ENCODE data around the gene USF2. TPM values are rescaled to one million over a fixed set of nuclear protein-coding genes. Genes with fewer than 3 reads are reported as not detected.
"Not testable (repeated sequence)": the region's sequence is repeated elsewhere in the genome, so short reads cannot be mapped to it uniquely, and the experiment has no call there.

Gene USF2
- polyA plus RNA-seq, 2 of the 4 experiments (the other 2 are of a cell fraction), result 118 to 141 TPM

DNA sequence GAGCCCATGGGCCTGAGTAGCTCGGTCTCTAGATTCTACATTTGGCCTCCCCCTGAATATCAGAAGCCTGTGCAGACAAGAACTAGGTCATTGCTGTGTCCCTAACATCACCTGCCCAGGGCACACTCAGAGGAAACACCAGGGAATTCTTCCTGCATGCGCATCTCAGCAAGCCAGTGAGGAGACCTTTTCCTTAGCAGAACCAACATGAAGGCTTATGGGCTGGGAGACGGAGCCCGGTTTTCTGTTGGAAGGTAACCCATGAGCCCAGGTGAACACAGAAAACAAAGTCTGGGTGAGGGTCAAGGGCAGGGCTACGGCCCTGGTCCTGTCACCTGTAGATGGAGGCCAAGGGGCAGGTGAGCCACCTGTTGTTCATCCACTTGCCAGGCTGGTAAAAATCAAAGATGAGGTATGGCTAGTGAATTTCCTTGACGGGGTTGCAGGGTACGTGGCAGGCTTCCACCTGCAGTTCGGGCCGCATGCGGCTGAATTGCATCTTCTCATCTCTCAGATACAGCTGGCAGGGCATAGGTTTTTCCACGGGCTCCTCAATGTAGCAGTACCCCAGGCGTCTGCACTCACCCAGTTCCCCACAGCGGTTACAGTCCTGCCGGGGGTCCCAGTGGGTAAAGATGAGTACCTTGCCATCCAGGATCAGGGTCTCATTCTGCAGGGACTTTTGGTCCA, 36.7 kb upstream of the USF2 start:
- H3K4me2 ChIP-seq, result no peak overlapping the region
- H3K4me3 ChIP-seq, result no peak overlapping the region
- H3K9me3 ChIP-seq, result peaks cover 33% of the 10 kb centered on the region
- POLR2A ChIA-PET, result no interaction called here
- TF ChIP-seq, protein P1, sequence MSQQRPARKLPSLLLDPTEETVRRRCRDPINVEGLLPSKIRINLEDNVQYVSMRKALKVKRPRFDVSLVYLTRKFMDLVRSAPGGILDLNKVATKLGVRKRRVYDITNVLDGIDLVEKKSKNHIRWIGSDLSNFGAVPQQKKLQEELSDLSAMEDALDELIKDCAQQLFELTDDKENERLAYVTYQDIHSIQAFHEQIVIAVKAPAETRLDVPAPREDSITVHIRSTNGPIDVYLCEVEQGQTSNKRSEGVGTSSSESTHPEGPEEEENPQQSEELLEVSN (IDR thresholded peaks at IDR 0.05; ENCODE audit: borderline replicate concordance, low read depth), result no peak
- no peak for TF ChIP-seq ESRRA (IDR thresholded peaks at IDR 0.05; ENCODE audit: borderline replicate concordance, low read length)
- H3K27ac ChIP-seq, result no peak overlapping the region
- no peak for ATAC-seq
- CTCF ChIA-PET, result interaction anchor here (0.6 to 1.1 kb wide), 3 partner anchors 13 to 50 kb away, joined by 3 to 5 read pairs (median 4); no protein-coding TSS in a partner anchor
- no peak for FAIRE-seq
- 37% methylated on average over 14 of the region's 14 CpGs for WGBS (ENCODE audit: missing lambda C conversion rate)
- H3K4me1 ChIP-seq, result no peaks in the 10 kb centered on the region
- DNase-seq (ENCODE audit: low read depth in 1 of 2, low spot score in 1 of 2), result no peak

DNA sequence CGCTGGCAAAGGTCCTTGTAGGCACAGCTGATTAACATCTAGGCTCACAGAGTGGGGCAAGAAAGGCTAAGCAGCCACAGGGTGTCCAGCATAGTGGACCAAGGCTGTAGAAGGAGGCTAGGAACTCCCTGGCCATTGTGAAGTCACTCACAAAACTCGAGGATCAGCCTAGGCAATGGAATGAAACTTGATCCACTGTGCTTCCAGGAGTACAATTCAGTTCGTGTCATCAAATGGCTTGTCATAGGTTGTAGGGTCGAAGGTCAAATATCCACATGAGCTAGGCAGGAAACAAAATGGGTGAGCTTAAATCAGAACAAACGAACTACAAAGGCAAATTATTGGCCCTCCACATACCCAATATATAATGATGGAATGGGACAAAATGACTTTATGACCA, 35.9 kb upstream of the USF2 start:
- CTCF ChIA-PET, result interaction anchor here (0.6 to 1.1 kb wide), 4 partner anchors 12 to 169 kb away, joined by 3 to 5 read pairs (median 4); no protein-coding TSS in a partner anchor
- no peak for ATAC-seq

DNA sequence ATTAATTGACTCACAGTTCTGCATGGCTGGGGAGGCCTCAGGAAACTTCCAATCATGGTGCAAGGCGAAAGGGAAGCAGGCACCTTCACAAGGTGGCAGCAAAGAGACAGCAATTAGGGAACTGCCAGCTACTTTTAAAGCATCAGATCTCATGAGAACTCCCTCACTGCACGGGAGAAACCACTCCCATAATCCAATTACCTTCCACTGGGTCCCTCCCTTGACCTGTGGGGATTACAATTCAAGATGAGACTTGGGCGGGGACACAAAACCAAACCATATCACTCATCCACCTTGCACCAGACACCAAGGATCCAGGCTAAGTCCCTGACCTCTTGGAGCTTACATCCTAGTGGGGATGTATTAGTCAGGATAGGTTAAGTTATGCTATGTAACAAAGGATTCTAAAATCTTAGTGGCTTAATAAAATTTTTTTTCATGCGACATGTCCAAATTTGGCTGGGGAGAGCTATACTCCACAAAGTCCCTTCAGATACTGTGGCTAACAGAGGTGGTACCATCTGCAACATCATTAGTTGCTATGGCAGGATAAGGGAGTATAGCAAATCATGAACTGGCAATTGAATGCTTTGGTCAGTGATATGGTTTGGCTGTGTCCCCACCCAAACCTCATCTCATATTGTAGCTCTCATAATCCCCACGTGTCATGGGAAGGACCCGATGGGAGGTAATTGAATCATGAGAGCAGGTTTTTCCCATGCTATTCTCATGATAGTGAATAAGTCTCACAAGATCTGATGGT, 31.9 kb upstream of the USF2 start:
- H3K27ac ChIP-seq, result no peak overlapping the region
- TF ChIP-seq RFX5 (IDR thresholded peaks at IDR 0.05) (peak; percentile 91), MAZ (IDR thresholded peaks at IDR 0.05; ENCODE audit: borderline replicate concordance, low read depth, low read length) (no peak)
- H3K4me1 ChIP-seq, result no peaks in the 10 kb centered on the region
- no peak for DNase-seq (ENCODE audit: low read depth in 1 of 2, low spot score in 1 of 2)
- no peak overlapping the region for H3K4me3 ChIP-seq
- 45% methylated on average over 6 of the region's 6 CpGs for WGBS (ENCODE audit: missing lambda C conversion rate)
- no peak overlapping the region for H3K4me2 ChIP-seq
- ChIA-PET CTCF (interaction anchor here (1.0 to 1.2 kb wide), 5 partner anchors 8 to 101 kb away, joined by 3 read pairs; partner anchors contain the start of genes FAM187B, LGI4 and USF2), POLR2A (no interaction called here)
- H3K9me3 ChIP-seq, result peaks cover 53% of the 10 kb centered on the region
- FAIRE-seq, result no peak
- ATAC-seq, result peak in 1 of 2 experiments; percentile 50; a peak in 1 of 6 replicates

More for the DNA sequence above, 35.9 kb upstream of the USF2 start:
- WGBS (ENCODE audit: missing lambda C conversion rate), result 3% methylated on average over 5 of the region's 5 CpGs
- H3K9me3 ChIP-seq, result peaks cover 34% of the 10 kb centered on the region
- no peak overlapping the region for H3K27ac ChIP-seq
- TF ChIP-seq EP300 (IDR thresholded peaks at IDR 0.05) (no peak), PHF8 (IDR thresholded peaks at IDR 0.05; ENCODE audit: borderline replicate concordance, low read depth) (no peak), RFX5 (IDR thresholded peaks at IDR 0.05) (no peak), MAZ (IDR thresholded peaks at IDR 0.05; ENCODE audit: borderline replicate concordance, low read depth, low read length) (no peak), MAFK (IDR thresholded peaks at IDR 0.05; ENCODE audit: partially characterized antibody) (no peak), ZC3H11A (IDR thresholded peaks at IDR 0.05) (no peak), GATA3 (IDR thresholded peaks at IDR 0.05; ENCODE audit: borderline replicate concordance) (no peak)
- TF ChIP-seq, protein P2, sequence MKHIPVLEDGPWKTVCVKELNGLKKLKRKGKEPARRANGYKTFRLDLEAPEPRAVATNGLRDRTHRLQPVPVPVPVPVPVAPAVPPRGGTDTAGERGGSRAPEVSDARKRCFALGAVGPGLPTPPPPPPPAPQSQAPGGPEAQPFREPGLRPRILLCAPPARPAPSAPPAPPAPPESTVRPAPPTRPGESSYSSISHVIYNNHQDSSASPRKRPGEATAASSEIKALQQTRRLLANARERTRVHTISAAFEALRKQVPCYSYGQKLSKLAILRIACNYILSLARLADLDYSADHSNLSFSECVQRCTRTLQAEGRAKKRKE (CRISPR knock-in tag; IDR thresholded peaks at IDR 0.05; ENCODE audit: low read depth), result no peak
- H3K4me3 ChIP-seq, result no peak overlapping the region
- POLR2A ChIA-PET, result no interaction called here
- FAIRE-seq (peak; percentile 89), DNase-seq (ENCODE audit: low read depth in 1 of 2, low spot score in 1 of 2) (no peak)
- H3K4me2 ChIP-seq, result no peak overlapping the region
- no peaks in the 10 kb centered on the region for H3K4me1 ChIP-seq

DNA sequence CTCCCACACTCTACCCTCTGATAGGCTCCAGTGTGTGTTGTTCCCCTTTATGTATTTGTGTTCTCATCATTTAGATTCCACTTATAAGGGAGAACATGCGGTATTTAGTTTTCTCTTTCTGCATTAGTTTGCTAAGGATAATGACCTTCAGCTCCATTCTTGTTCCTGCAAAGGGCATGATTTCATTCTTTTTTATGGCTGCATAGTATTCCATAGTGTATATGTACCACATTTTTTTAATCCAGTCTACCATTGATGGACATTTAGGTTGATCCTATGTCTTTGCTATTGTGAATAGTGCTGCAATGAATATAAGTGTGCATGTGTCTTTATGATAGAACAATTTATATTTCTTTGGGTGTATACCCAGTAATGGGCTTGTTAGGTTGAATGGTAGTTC, 29.2 kb upstream of the USF2 start:
- ATAC-seq; H3K4me1 ChIP-seq; DNase-seq (ENCODE audit: low read depth in 1 of 2, low spot score in 1 of 2); POLR2A ChIA-PET; H3K4me2 ChIP-seq; H3K27ac ChIP-seq; H3K4me3 ChIP-seq; CTCF ChIA-PET: not testable (repeated sequence)
- WGBS (ENCODE audit: missing lambda C conversion rate), result 0% methylated on average over 1 of the region's 1 CpG
- FAIRE-seq, result peak; percentile 98
- H3K9me3 ChIP-seq, result peaks cover 51% of the 10 kb centered on the region

DNA sequence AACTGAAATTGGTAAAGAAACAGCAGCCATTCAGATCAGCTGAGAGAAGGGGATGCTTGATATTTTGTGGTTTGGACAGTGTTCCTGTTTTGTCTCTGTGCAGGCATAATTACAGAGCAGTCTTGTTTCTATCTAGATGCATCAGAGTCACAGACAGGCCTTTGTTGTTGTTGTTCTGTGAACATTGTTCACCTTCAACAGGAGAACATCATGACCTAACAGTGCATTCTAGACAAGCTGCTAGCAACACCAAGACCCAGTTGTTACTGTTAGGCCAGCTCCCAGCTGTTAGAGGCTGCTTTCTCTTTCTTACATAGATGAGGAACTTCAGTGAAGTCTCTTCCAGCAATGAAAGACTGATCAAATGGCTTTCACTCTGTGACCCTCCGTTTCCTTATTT, 28.4 kb upstream of the USF2 start:
- no peak overlapping the region for H3K4me3 ChIP-seq
- peaks cover 47% of the 10 kb centered on the region for H3K9me3 ChIP-seq
- H3K4me1 ChIP-seq, result no peaks in the 10 kb centered on the region
- TF ChIP-seq SREBF2 (IDR thresholded peaks at IDR 0.05) (no peak), HEYL (CRISPR knock-in tag; IDR thresholded peaks at IDR 0.05) (no peak), NR3C1 (IDR thresholded peaks at IDR 0.05) (no peak)
- TF ChIP-seq, protein P3, sequence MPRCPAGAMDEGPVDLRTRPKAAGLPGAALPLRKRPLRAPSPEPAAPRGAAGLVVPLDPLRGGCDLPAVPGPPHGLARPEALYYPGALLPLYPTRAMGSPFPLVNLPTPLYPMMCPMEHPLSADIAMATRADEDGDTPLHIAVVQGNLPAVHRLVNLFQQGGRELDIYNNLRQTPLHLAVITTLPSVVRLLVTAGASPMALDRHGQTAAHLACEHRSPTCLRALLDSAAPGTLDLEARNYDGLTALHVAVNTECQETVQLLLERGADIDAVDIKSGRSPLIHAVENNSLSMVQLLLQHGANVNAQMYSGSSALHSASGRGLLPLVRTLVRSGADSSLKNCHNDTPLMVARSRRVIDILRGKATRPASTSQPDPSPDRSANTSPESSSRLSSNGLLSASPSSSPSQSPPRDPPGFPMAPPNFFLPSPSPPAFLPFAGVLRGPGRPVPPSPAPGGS (IDR thresholded peaks at IDR 0.05), result no peak
- TF ChIP-seq, protein P4, sequence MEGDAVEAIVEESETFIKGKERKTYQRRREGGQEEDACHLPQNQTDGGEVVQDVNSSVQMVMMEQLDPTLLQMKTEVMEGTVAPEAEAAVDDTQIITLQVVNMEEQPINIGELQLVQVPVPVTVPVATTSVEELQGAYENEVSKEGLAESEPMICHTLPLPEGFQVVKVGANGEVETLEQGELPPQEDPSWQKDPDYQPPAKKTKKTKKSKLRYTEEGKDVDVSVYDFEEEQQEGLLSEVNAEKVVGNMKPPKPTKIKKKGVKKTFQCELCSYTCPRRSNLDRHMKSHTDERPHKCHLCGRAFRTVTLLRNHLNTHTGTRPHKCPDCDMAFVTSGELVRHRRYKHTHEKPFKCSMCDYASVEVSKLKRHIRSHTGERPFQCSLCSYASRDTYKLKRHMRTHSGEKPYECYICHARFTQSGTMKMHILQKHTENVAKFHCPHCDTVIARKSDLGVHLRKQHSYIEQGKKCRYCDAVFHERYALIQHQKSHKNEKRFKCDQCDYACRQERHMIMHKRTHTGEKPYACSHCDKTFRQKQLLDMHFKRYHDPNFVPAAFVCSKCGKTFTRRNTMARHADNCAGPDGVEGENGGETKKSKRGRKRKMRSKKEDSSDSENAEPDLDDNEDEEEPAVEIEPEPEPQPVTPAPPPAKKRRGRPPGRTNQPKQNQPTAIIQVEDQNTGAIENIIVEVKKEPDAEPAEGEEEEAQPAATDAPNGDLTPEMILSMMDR (IDR thresholded peaks at IDR 0.05), result no peak
- no peak overlapping the region for H3K27ac ChIP-seq
- DNase-seq (ENCODE audit: low read depth in 1 of 2, low spot score in 1 of 2), result no peak
- ATAC-seq, result no peak
- peak; percentile 95 for FAIRE-seq
- 32% methylated on average over 1 of the region's 1 CpG for WGBS (ENCODE audit: missing lambda C conversion rate)
- POLR2A ChIA-PET, result no interaction called here
- no peak overlapping the region for H3K4me2 ChIP-seq
- CTCF ChIA-PET, result interaction anchor here (0.6 to 1.6 kb wide), 3 partner anchors 29 to 105 kb away, joined by 3 to 4 read pairs (median 4); partner anchors contain the start of genes LGI4 and USF2

Data from A549 (cell line).